Glomerular visceral epithelial cell (primary cell): ENCODE data around the gene MCM9.

Experiments used
- DNase-seq: peaks from one replicate; pipeline ENCODE4 v3.0.0-alpha.2; 2016; ENCODE audit errors: extremely low spot score

MCM9 gene

DNA sequence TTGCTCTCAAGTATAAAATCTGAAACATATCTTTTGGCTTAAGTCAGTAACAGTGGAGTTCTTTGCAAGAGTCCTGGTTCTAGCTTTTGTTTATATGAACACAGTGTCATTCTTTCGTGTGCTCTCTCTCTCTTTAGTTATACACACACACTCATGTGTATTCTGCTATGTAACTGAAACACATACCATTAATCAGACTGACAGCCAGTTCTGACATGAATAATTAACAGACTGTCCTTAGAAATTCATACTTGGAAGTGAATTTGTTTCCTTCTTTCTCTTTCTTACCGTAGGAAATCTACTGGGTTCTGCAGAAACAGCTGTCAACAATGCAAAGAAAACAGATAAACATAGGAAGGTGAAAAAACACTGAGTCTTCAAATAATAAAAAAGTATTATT is 2.5 kb downstream of the MCM9 start:
- DNase-seq: no peak

DNA sequence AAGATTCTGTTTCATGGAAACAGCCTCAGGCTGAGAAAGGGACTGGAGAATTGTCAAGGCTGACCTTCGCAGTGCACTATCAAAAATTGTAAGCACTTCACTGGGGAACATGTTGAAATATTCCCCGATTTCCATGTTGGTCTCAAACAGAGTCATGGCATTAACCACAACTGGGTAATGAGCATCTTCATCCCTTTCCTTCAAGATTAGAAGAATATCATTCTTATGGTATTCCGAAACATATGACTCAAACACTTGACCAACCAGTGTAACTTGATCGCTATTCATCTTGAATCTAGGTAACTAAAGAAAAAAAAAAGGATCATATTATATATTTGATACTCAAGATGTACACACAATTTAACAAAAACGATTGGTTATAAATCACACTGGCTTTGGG is 3.5 kb downstream of the MCM9 start:
- DNase-seq: no peak

GRCh38 chr6:118930680-118931079 is 4.3 kb downstream of the MCM9 start:
- DNase-seq: no peak

DNA sequence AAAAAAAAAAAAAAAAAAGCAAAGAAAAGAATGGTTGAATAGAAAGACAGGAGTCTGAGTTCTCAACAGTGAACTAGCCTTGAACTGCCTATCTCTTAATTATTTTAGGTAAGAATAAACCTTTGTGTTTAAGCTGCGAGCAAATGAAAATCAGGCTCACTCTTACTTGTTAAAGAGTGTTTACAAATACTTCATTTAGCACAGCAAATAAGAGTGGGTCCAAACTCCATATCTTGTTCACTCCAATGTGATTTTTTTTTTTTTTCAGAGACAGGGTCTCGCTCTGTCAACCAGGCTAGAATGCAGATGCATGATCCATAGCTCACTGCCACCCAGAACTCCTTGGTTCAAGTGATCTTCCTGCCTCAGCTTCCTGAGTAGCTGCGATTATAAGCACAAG is 11.9 kb downstream of the MCM9 start:
- no peak for DNase-seq

DNA sequence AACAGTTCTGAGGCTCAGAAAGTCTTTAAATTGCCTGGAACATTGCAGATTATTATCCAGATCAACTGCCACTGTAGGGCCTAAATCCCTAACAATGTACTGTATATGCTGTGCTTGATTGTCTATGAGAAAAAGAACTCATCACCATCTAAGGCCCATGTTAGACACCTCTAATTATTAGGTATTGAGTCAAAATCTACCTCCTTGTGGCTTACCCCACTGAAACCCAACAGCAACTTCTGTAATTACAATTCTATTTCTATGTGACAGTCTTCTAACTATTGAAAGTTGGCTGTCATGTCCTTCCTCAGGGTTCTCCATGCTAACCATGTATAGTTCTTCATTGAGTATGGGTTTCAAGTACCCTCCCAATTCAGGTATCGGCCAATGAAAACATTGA is 13.9 kb downstream of the MCM9 start:
- DNase-seq: no peak

- DNase-seq: no peak
These were observed 16.6 kb downstream of the MCM9 start for GRCh38 chr6:118918329-118918725.

DNA sequence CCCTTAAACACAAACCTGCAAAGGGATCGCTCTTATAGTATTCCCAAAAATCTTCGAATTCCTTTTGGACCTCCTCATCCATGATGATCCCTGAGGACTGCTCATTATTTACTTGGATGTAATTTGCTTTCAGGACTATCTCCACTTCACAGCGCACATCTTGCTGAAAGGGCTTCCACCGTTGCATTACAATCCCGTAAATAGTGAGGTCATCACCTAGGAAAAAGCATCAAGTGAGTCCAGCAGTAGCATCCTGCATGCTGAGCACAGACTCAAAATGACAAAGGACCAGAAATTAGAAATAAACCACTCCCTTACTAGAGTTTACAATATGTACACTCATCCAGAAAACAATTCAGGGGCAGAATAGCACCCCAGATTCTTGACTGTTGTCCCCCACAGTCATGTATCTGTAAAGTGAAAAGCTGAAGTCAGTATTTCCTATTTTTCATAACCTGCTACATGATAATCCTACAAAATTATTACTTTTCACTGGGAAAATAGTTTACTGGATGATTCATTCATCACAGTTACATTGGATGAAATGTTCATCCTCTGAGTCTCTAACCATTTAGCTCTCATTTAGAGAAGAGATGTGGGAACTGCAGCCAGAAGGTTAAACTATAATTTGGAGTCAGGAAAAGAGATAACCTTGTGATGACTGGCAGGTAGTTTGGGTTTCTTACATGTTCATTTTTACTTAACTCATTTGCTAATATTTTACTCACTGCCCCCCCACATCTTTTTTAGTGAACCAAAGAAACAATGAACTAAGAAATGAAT is 17.2 kb downstream of the MCM9 start:
- DNase-seq: no peak

- DNase-seq: no peak
These were observed 20.4 kb downstream of the MCM9 start for GRCh38 chr6:118914598-118914997.

GRCh38 chr6:118913161-118913560 is 21.8 kb downstream of the MCM9 start:
- DNase-seq: no peak

DNA sequence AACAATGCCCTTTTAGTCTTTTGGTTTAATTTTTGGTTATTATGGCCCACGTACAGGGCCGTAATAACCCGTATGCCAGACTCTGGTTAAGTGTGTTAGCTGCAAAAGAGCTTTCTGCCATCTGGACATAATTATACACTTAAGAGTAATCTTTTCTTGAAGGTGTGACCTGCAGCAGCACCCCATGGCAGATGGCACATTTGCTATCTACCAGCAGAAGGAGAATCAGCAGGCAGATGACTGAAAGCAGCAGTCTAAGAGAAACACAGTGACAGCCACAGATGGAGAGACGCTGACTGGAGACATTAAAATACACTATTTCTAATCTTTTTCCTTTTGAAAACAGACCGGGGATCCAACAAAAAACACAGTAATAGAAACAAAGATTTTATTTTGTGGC is 22.3 kb downstream of the MCM9 start:
- no peak for DNase-seq

- DNase-seq: peak; percentile 55
These were observed 26.5 kb downstream of the MCM9 start for GRCh38 chr6:118908441-118908840.

DNA sequence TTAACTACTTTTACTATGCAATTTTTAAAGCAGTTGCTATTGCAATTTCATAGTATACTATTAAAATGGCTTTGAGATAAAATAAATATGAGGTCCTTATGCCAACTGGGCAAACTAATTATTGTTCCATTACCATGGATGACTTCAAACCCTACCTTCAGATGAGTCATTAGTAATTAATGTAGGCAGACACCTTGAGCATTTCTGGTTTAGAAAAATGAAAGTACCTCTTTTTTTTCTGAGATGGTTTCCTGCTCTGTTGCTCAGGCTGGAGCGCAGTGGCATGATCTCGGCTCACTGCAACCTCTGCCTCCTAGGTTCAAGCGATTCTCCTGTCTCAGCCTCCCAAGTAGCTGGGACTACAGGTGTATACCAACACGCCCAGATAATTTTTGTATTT is 29.1 kb downstream of the MCM9 start:
- DNase-seq: no peak

DNA sequence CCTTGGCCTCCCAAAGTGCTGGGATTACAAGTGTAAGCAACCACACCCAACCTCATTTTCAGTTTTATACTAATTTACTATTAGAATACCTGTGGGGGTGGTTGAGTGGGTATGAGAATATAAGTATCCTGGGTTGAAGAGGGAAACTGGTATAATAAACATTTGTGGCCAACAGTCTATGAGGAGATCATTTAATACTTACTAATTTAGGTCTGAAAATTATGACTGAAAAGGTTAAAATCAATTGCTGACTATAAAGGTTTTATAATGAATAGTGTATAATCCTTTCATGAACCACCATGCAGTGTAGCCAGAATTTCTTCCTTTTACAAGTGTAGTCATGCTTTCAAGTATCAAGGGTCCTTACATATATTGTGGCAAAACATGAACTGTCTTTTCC is 29.9 kb downstream of the MCM9 start:
- no peak for DNase-seq

DNA sequence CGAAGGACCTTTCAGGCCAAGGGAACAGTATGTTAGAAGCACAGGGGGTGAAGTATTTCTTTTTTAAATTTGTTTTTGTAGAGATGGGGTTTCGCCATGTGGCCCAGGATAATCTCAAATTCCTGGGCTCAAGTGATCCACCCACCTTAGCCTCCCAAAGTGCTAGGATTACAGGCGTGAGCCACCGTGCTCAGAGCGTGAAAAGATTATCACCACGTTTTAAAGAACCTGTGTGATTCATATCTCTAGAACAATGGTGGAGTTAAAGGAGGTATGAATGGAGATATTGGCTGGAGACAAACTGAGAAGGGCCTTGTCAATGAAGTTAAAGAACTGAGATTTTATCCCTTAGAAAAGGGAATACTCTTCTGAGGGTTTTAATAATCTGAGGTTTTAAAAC is 31.3 kb downstream of the MCM9 start:
- no peak for DNase-seq

GRCh38 chr6:118903138-118903537 is 31.8 kb downstream of the MCM9 start:
- no peak for DNase-seq

DNA sequence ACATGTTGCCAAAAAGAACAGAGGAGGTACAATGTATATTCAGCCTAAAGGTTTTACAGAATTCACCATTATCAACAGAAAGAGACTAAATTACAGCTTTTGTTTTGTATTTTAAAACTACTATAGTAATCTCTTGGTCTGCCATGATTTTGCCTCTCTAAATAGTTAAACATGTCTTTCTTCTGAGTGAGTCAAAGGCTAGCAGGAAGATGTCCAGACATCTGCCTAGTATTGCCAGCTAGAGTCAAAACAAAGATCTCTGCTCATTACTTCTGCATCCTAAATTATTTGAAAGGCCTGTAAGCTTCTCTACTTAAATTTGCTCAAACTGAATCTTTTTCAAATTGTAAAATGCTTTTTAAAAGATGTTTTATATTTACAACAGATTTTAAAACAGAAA is 32.2 kb downstream of the MCM9 start:
- DNase-seq: no peak

DNA sequence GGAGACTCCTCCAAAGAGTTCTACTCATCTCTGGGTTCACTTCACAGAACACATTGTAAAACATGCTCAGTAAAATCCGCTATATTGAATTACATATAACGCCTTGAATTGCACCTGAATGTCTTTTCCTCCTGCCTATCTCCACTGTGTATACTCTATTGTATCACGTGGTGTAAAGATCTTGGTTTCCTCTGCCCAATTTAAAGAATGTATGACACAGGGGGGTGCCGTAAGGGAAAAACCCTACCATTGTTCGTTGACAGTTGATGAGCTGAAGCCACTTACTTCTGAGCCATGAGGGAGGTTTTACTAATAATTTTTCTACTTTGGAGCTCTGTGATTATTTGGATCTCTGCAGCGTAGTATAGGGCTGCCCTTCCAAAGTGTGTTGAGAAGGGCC is 35.0 kb downstream of the MCM9 start:
- no peak for DNase-seq

GRCh38 chr6:118897386-118897785 is 37.6 kb downstream of the MCM9 start:
- DNase-seq: no peak

DNA sequence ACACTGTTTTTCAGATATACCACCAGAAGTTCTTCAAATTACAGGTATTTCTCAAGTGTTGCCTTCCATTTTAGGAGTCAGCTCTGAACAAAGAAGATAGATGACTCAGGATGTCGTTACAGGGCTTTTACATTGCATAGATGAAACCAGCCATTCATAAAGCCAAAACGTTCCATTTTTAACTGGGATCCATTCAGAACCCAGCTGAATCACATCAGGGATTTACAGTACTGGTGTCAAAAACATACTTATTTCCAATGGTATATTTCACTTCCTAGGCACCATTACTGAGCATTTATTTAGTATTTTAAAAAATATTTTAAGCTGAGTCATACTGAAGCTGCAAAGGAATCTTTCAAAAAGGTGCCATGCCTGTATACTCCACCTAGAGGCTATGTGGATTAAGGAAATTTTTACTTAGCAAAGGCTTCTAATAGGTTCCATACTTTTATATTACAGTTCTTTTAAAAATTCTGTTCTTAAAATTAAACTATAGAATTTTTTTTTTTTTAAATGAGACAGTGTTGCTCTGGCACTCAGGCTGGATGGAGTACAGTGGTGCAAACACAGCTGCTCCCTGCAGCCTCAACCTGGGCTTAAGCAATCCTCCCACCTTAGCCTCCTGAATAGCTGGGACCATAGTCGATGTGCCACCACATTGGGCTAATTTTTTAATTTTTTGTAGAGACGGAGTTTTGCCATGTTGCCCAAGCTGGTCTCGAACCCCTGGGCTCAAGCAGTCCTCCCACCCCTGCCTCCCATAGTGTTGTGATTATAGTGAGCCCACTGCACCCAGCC is 38.4 kb downstream of the MCM9 start:
- peak; percentile 65 for DNase-seq

DNA sequence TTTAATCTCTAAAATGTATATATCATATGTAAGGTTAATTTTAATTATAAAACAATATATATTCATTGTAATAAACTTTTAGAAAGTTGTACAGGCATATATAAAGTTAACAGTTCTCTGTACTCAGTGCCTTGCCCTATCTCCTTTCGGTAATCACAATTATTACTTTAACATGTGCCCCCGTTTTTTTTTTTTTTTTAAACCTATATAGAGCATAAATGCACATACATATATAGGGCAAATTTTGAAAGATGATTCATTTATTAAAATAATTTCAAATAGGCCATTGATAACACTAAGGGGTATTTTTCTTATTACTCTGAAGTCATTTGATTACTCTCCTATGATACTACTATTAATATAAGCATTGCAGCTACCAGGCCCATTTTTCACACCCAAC is 39.1 kb downstream of the MCM9 start:
- no peak for DNase-seq

DNA sequence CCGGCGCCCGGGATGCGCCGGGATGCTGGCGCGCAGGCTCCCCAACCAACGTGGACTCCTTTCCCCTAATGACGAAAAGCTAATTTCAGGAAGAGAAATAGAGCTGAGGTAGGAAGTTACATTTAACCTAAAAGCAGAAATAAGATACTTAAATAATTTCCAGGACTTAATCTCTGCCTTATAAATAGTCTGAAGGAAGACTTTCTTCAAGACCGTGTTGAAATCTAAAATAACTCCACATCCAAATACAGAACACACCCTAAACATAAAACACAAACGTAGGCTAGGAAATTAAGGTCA is 39.7 kb downstream of the MCM9 start:
- no peak for DNase-seq

DNA sequence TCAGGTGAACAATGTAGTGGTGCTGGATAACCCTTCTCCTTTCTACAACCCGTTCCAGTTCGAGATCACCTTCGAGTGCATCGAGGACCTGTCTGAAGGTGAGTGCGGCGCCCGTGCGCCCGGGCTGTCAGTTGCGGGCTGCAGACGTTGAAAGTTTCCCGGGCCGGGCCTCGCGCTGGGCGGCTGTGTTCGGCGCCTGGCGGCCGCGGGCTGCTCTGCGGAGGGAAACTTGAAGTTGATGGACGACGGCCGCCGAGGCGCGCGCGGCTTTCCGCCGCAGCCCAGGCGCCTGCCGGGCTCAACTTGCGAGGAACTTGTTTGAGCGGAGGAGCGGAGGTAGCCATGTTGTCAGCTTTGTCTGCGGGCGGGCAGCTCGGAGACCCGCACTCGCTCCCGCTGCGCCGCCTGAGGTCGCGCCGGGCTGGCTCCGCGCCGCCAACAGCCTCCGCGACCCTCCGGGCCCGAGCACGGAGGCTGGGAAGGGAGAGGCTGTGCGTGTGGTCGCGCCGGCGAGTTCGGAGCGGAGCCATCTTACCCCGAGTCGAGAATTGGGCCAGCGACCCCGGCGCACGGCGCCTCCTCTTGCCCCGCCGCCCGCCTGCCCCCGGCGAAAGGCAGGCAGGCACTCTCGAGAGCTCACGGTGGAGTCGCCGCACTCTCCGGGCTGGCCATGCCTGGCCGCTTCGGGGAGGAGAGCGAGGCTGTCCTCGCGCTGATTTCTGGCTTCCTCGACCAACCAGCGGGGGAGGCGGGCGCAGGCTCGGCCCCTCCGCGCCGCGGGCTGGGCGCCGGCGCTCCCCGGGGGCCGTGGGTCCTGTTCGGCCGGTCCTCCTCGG is 40.3 kb downstream of the MCM9 start:
- DNase-seq: peak; percentile 75
